Keratinocyte (primary cell): ENCODE measurements around the gene VPS33B. TPM values are rescaled to one million over a fixed set of nuclear protein-coding genes. Genes with fewer than 3 reads are reported as not detected.

Experiments used
- DNase-seq: peaks from one replicate; pipeline ENCODE4 v3.0.0-alpha.2; 2011; ENCODE audit warnings: low read depth, missing footprints, low spot score
- FAIRE-seq: peaks from 2 replicates; lab custom pipeline; 2011; peaks lifted over from hg19 to GRCh38; lab: Jason Lieb, UNC
- H2AFZ ChIP-seq: 2 replicates; pipeline ENCODE4 v1.6.0; 2012; ENCODE audit warnings: low read length, control low read depth, inconsistent platforms; ENCODE audit not compliant: control insufficient read depth
- H3K27ac ChIP-seq: 2 replicates; pipeline ENCODE4 v1.5.1; 2011; ENCODE audit warnings: low read length; ENCODE audit not compliant: control insufficient read depth, insufficient read depth
- H3K27me3 ChIP-seq: 3 replicates; pipeline ENCODE4 v1.6.0; 2011; ENCODE audit warnings: low read length; ENCODE audit not compliant: control insufficient read depth, insufficient read depth; ENCODE audit errors: extremely low read depth
- H3K36me3 ChIP-seq, 2 experiments: 2 replicates in 1 of 2; 3 replicates in 1 of 2; pipeline ENCODE4 v1.5.1; 2011; ENCODE audit warnings: low read length in 2 of 2, mild to moderate bottlenecking in 1 of 2; ENCODE audit not compliant: control insufficient read depth in 2 of 2, insufficient read depth in 2 of 2; ENCODE audit errors: extremely low read depth in 1 of 2
- H3K4me1 ChIP-seq: 3 replicates; pipeline ENCODE4 v1.5.1; 2011; ENCODE audit warnings: low read length; ENCODE audit not compliant: control insufficient read depth, insufficient read depth; ENCODE audit errors: extremely low read depth
- H3K4me2 ChIP-seq: 3 replicates; pipeline ENCODE4 v1.6.0; 2011; ENCODE audit warnings: low read depth, low read length; ENCODE audit not compliant: control insufficient read depth, insufficient read depth; ENCODE audit errors: extremely low read depth
- H3K4me3 ChIP-seq, 3 experiments: fragments of 200-600 bp in 1 of 3; sonication (generic) in 1 of 3; 2 replicates in 2 of 3; 3 replicates in 1 of 3; pipeline ENCODE4 v1.5.1; 2011 to 2016; ENCODE audit warnings: low read length in 3 of 3, mild to moderate bottlenecking in 3 of 3, control low read depth in 2 of 3, inconsistent platforms in 1 of 3, low read depth in 1 of 3, mixed read lengths in 1 of 3, mixed run types in 1 of 3, moderate library complexity in 1 of 3; ENCODE audit not compliant: control insufficient read depth in 2 of 3, insufficient read depth in 2 of 3; ENCODE audit errors: extremely low read depth in 1 of 3
- H3K79me2 ChIP-seq: 2 replicates; pipeline ENCODE4 v1.6.0; 2012; ENCODE audit warnings: low read length; ENCODE audit not compliant: control insufficient read depth, insufficient read depth
- H3K9ac ChIP-seq: 3 replicates; pipeline ENCODE4 v1.6.0; 2011; ENCODE audit warnings: low read length; ENCODE audit not compliant: control insufficient read depth, insufficient read depth; ENCODE audit errors: extremely low read depth
- H3K9me1 ChIP-seq: 3 replicates; pipeline ENCODE4 v1.6.0; 2011; ENCODE audit warnings: low read length; ENCODE audit not compliant: control insufficient read depth, insufficient read depth; ENCODE audit errors: extremely low read depth
- H3K9me3 ChIP-seq: 2 replicates; pipeline ENCODE4 v1.5.1; 2012; ENCODE audit warnings: low read depth, low read length; ENCODE audit not compliant: control insufficient read depth
- H4K20me1 ChIP-seq: 3 replicates; pipeline ENCODE4 v1.6.0; 2011; ENCODE audit warnings: low read length; ENCODE audit not compliant: control insufficient read depth, insufficient read depth; ENCODE audit errors: extremely low read depth
- EZH2 ChIP-seq: IDR thresholded peaks from one replicate; pipeline ENCODE4 v1.6.1; 2012; ENCODE audit warnings: inconsistent platforms, mild to moderate bottlenecking, low read length, moderate library complexity
- dilution Hi-C: fragments of 300-500 bp; cut with MboI; formaldehyde crosslinking; loops from one replicate; pipeline ENCODE4 v1.7.0; 2020; ENCODE audit warnings: low sequenced_read_pairs; ENCODE audit not compliant: extremely low pct_ligation_motif_present
- polyA plus RNA-seq, 5 experiments: library from polyadenylated mRNA; depleted of rRNA in 3 of 5; stranded (reverse) in 3 of 5; stranded (forward) in 1 of 5; unstranded in 1 of 5; fragments of >200 nt; gene quantifications; 1 replicate in 1 of 5; 2 replicates in 3 of 5; 3 replicates in 1 of 5; pipeline versions ENCODE4 v1.2.1 to v1.2.3, GENCODE V29; 2011 to 2012; ENCODE audit warnings: missing spikeins in 2 of 5, low read depth in 1 of 5, low replicate concordance in 1 of 5
- TF ChIP-seq, protein P1 (sequence below), 3 experiments: IDR thresholded peaks in 1 of 3; conservative IDR thresholded peaks in 1 of 3; optimal IDR thresholded peaks in 1 of 3; 2 replicates in 2 of 3; 3 replicates in 1 of 3; pipeline versions ENCODE3 to v1.5.1; 2011; ENCODE audit warnings: low read length in 3 of 3, mild to moderate bottlenecking in 3 of 3, moderate library complexity in 2 of 3, control low read depth in 1 of 3, inconsistent platforms in 1 of 3; ENCODE audit not compliant: insufficient read depth in 2 of 3; ENCODE audit errors: extremely low read depth in 1 of 3

The VPS33B gene
- polyA plus RNA-seq, 1 donor (not counting 4 experiments of a cell fraction or from before 2014, with no cell fraction given): 20.2 TPM

- Histone ChIP-seq H3K4me2 (peak overlapping the region; percentile 59), H3K9me1 (peaks cover 4% of the 10 kb centered on the region), H3K27me3 (no peaks in the 10 kb centered on the region), H3K4me3 (no peak overlapping the region), H4K20me1 (no peaks in the 10 kb centered on the region), H3K9me3 (no peaks in the 10 kb centered on the region), H3K36me3 (peaks cover 0 to 21% of the 10 kb centered on the region in 2 experiments), H2AFZ (peak overlapping the region; percentile 40), H3K79me2 (peaks cover 87% of the 10 kb centered on the region), H3K9ac (no peak overlapping the region), H3K4me1 (peaks cover 5% of the 10 kb centered on the region), H3K27ac (peak overlapping the region; percentile 20)
- FAIRE-seq (no peak), DNase-seq (no peak)
- TF ChIP-seq, protein P1, sequence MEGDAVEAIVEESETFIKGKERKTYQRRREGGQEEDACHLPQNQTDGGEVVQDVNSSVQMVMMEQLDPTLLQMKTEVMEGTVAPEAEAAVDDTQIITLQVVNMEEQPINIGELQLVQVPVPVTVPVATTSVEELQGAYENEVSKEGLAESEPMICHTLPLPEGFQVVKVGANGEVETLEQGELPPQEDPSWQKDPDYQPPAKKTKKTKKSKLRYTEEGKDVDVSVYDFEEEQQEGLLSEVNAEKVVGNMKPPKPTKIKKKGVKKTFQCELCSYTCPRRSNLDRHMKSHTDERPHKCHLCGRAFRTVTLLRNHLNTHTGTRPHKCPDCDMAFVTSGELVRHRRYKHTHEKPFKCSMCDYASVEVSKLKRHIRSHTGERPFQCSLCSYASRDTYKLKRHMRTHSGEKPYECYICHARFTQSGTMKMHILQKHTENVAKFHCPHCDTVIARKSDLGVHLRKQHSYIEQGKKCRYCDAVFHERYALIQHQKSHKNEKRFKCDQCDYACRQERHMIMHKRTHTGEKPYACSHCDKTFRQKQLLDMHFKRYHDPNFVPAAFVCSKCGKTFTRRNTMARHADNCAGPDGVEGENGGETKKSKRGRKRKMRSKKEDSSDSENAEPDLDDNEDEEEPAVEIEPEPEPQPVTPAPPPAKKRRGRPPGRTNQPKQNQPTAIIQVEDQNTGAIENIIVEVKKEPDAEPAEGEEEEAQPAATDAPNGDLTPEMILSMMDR (optimal IDR thresholded peaks at IDR 0.05 in 1 of 3, IDR thresholded peaks at IDR 0.05 in 1 of 3, conservative IDR thresholded peaks at IDR 0.05 in 1 of 3; ENCODE audit: extremely low read depth in 1 of 3, insufficient read depth in 2 of 3, low read length in 3 of 3): no peak
- no peak for TF ChIP-seq EZH2
- dilution Hi-C loops: no loop called here
Observed at GRCh38 chr15:90987561-90988141, 34.7 kb downstream of the VPS33B start.

GRCh38 chr15:90986790-90987507 lies 35.4 kb downstream of the VPS33B start:
- no peaks in the 10 kb centered on the region for H4K20me1 ChIP-seq
- TF ChIP-seq, protein P1 (optimal IDR thresholded peaks at IDR 0.05 in 1 of 3, IDR thresholded peaks at IDR 0.05 in 1 of 3, conservative IDR thresholded peaks at IDR 0.05 in 1 of 3; ENCODE audit: extremely low read depth in 1 of 3, insufficient read depth in 2 of 3, low read length in 3 of 3): no peak
- no peak for TF ChIP-seq EZH2
- H3K4me1 ChIP-seq: peaks cover 3% of the 10 kb centered on the region
- no peak overlapping the region for H3K4me3 ChIP-seq
- no peaks in the 10 kb centered on the region for H3K27me3 ChIP-seq
- H2AFZ ChIP-seq: no peak overlapping the region
- DNase-seq: no peak
- peak overlapping the region; percentile 59 for H3K4me2 ChIP-seq
- H3K36me3 ChIP-seq: peaks cover 0 to 24% of the 10 kb centered on the region in 2 experiments
- no peaks in the 10 kb centered on the region for H3K9me3 ChIP-seq
- H3K9me1 ChIP-seq: peaks cover 4% of the 10 kb centered on the region
- H3K79me2 ChIP-seq: peaks cover 80% of the 10 kb centered on the region
- no peak for FAIRE-seq
- dilution Hi-C loops: no loop called here
- no peak overlapping the region for H3K27ac ChIP-seq
- H3K9ac ChIP-seq: no peak overlapping the region
